ENCODE measurements around the gene GNPTAB.

GRCh38 chr12:101877806-101878242 lies 47.1 kb upstream of the GNPTAB start:
- TF ChIP-seq BCL11A (IDR thresholded peaks at IDR 0.05; ENCODE audit: low read depth in 2 of 2, low read length in 2 of 2): no peak
- TF ChIP-seq TBP (IDR thresholded peaks at IDR 0.05; ENCODE audit: low read depth, low read length): no peak
- TF ChIP-seq CTCF (IDR thresholded peaks at IDR 0.05; ENCODE audit: control extremely low read depth in 1 of 3, insufficient read depth in 1 of 3, low read depth in 1 of 3, low read length in 3 of 3): no peak
